Lower leg skin (tissue), 3 donors: ENCODE results near the gene SREBF1.

Experiments used
- POLR2A ChIP-seq, 2 donors: fragments of 450-650 bp; IDR thresholded peaks; one replicate each; pipeline ENCODE4 v1.6.1; 2016 to 2017; ENCODE audit warnings: antibody characterized with exemption in 2 of 2, mild to moderate bottlenecking in 1 of 2, moderate library complexity in 1 of 2
- TF ChIP-seq, protein P1 (sequence below), 3 donors: fragments of 450-650 bp; IDR thresholded peaks; one replicate each; pipeline ENCODE4 v1.5.1; 2016; ENCODE audit warnings: antibody characterized with exemption in 3 of 3, mild to moderate bottlenecking in 3 of 3, moderate library complexity in 2 of 3

GRCh38 chr17:17855976-17856375 is 19.2 kb upstream of the SREBF1 start:
- TF ChIP-seq, protein P1, sequence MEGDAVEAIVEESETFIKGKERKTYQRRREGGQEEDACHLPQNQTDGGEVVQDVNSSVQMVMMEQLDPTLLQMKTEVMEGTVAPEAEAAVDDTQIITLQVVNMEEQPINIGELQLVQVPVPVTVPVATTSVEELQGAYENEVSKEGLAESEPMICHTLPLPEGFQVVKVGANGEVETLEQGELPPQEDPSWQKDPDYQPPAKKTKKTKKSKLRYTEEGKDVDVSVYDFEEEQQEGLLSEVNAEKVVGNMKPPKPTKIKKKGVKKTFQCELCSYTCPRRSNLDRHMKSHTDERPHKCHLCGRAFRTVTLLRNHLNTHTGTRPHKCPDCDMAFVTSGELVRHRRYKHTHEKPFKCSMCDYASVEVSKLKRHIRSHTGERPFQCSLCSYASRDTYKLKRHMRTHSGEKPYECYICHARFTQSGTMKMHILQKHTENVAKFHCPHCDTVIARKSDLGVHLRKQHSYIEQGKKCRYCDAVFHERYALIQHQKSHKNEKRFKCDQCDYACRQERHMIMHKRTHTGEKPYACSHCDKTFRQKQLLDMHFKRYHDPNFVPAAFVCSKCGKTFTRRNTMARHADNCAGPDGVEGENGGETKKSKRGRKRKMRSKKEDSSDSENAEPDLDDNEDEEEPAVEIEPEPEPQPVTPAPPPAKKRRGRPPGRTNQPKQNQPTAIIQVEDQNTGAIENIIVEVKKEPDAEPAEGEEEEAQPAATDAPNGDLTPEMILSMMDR (IDR thresholded peaks at IDR 0.05): no peak
- TF ChIP-seq POLR2A (IDR thresholded peaks at IDR 0.05): no peak
